GM18868 (cell line): ENCODE results near the gene RAP1GDS1.
"Not testable (repeated sequence)": the region's sequence is repeated elsewhere in the genome, so short reads cannot be mapped to it uniquely, and the experiment has no call there.

Experiments
- ATAC-seq: cut with Tn5 transposase; IDR thresholded peaks from one replicate; pipeline ENCODE4 v1.9.1; 2021; ENCODE audit warnings: mild to moderate bottlenecking, moderate library complexity; ENCODE audit not compliant: unreplicated experiment

Gene RAP1GDS1

DNA sequence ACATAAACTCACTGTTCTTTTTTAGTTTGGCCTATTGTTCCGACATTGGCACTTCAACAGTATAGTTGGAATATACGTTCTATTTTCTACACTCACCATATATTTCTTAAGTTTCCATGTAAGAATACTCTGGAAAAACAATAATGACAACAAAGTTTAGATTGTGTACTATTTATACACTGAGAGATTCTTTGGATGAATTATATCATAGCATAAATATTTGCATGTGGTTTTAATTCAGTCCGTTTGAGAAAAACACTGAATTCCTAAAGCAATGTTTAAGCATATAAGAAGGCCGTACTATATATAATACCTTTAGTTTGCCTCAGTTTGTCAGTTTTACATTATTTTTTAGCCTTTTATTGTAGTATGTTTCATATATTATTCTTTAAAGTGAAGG lies 82.4 kb downstream of the RAP1GDS1 start:
- no peak for ATAC-seq

GRCh38 chr4:98345838-98346237 lies 84.7 kb downstream of the RAP1GDS1 start:
- ATAC-seq: no peak

DNA sequence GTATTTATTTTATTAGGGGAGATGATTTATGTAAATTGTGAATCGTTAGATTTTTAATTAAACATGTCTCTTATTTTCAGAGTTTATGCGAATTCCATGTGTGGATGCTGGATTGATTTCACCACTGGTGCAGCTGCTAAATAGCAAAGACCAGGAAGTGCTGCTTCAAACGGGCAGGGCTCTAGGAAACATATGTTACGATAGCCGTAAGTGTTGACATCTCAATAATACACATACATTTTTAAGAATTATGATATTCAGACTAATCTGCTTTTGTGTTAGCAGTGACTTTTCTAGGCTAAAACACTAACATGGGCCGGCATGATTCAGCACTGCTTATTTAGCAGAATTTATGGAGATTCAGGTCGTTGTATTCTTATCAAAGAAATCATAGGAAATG lies 91.2 kb downstream of the RAP1GDS1 start:
- no peak for ATAC-seq

GRCh38 chr4:98352940-98353339 lies 91.8 kb downstream of the RAP1GDS1 start:
- peak; percentile 70 for ATAC-seq

GRCh38 chr4:98358630-98359248 lies 97.6 kb downstream of the RAP1GDS1 start:
- ATAC-seq: no peak

DNA sequence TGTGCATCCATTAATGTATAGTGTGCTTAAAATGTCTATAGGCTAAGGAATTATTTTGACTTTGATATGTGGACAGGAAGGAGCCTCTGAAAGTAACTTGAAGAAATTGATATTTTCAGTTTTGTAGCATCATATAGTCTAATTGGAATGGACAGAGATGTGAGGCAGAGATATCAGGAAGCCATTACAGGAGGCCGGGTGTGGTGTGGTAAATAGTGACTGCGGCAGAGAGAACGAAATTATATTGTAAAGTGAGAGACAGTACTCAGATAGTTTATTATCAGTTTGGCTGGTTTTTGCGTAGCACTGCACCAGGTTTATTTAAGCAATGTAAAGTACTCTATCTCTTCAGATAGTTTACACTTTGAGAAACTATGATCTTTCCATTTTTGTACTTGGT lies 98.5 kb downstream of the RAP1GDS1 start:
- no peak for ATAC-seq

GRCh38 chr4:98363431-98363830 lies 102.2 kb downstream of the RAP1GDS1 start:
- no peak for ATAC-seq

DNA sequence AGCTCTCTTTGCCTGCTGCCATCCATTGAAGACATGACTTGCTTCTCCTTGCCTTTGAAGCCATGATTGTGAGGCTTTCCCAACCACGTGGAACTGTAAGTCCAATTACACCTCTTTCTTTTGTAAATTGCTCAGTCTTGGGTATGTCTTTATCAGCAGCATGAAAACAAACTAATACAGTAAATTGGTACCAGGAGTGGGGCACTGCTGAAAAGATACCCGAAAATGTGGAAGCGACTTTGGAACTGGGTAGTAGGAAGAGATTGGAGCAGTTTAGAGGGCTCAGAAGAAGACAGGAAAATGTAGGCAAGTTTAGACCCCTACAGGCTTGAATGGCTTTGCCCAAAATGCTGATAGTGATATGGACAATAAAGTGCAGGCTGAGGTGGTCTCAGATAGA lies 105.1 kb downstream of the RAP1GDS1 start:
- ATAC-seq: not testable (repeated sequence)

- not testable (repeated sequence) for ATAC-seq
Observed at GRCh38 chr4:98368000-98368399, 106.8 kb downstream of the RAP1GDS1 start.

DNA sequence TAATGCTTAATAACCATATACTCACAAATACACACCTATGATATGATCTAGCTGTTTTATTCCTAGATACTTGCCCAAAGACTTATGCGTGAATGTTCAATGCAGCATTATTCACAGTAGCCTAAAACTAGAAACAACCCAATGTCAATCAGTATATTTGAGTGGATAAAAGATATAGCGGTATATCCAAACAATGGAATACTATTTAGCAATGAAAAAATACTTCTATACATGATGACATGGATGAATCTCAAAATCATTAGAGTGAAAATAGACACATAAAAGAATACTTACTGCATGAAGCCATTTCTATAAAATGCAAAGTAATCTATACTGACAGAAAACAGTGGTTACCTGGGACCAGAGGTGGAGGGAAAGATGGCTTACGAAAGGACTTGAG lies 108.1 kb downstream of the RAP1GDS1 start:
- ATAC-seq: no peak

- ATAC-seq: no peak
Observed at GRCh38 chr4:98374643-98375042, 113.5 kb downstream of the RAP1GDS1 start.

DNA sequence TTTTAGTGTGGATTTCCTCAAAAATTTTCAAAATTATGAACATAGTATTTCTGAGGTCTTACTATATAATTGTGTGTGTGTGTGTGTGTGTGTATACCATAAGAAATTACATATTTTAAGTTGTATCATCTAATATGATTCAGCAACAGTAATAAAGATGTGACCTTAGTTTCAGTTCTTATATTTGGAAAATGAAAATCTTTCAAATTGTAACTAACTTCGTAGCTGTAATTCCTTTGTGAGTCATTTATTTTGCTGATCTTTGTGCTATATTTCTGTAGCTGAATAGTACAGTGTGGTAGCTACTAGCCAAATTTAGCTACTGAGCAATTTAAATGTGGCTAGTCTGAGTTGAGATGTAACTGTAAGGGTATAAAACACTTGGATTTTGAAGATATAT lies 116.4 kb downstream of the RAP1GDS1 start:
- no peak for ATAC-seq

DNA sequence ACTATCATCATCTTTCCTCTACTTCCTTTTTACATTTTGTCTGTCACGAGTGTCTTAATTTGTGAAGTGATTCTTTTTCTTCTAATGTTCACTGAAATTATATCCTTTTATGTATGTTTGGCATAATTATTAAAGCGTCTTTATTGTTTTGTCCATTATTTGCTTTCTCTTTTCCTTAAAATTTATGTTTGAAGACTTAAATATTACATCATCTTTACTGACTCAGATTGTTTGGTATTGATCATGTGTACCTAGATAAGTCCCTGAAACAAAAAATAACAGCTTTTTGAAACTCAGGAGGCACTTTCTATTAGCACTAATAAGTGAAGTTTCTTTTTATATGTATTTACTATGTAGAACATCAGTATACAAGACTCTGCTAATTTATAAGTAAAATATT lies 120.1 kb downstream of the RAP1GDS1 start:
- ATAC-seq: no peak

DNA sequence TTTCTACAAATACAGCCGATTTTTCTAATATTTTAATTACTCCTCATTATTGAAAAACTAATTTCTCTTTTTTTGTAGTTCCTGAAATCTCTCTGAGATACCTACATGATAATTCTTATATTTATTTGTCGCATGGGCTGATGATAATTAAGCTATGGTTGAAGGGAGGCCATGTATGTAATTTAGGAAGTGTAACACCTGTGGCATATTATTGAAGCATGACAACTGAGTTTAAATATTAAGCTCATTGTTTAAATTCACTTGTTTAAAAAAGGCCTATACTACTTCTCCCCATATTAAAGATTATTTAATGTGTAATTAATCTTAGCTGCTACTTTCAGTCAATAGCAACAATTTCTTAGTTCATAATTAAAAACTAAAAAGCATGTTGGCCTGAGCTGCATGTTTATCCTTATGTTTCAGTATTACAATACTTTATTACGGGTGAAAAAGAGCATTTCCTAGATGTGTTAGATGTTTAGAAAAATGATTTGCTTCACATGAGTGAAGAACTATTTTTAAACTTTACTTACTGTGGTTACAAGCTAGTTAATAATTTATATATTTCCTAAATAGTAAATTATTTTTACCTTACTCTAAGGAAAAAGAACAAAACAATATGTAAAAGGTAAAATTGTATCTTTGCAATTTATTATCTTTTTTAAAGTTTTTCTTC lies 122.4 kb downstream of the RAP1GDS1 start:
- ATAC-seq: no peak

DNA sequence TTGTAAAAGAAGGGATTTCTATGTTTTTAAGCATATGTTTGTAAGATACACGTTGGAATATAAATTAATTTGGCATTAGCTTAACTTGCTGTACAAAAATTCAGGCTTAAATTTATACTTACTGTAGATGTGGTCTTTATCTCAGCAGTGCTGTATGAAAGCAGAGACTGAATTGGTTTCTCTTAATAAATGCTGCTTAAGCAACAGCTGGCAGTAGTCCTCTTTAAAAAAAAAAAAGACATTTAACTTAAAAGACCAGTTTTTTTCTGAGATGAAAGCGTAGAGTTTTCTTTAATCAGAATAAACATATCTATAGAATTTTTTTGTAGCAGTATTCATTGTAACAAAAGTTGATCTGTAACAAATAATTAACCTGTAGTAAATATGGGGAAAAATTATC lies 124.6 kb downstream of the RAP1GDS1 start:
- ATAC-seq: no peak

- no peak for ATAC-seq
Observed at GRCh38 chr4:98387345-98388026, 126.3 kb downstream of the RAP1GDS1 start.

- ATAC-seq: no peak
Observed at GRCh38 chr4:98394134-98394533, 132.9 kb downstream of the RAP1GDS1 start.

DNA sequence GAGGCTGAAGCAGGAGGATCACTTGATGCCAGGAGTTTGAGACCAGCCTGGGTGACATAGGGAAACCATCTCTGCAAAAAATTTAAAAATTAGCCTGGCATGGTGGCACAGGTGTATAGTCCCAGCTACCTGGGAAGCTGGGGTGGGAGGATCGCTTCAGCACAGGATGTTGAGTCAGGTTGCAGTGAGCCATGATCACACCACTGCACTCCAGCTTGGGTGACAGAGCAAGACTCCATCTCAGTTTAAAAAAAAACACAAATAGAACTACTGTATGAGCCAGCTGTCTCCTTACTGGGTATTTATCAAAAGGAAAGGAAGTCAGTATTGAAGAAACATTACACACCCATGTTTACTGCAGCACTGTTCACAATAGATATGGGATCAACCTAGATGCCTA lies 138.7 kb downstream of the RAP1GDS1 start:
- ATAC-seq: no peak

DNA sequence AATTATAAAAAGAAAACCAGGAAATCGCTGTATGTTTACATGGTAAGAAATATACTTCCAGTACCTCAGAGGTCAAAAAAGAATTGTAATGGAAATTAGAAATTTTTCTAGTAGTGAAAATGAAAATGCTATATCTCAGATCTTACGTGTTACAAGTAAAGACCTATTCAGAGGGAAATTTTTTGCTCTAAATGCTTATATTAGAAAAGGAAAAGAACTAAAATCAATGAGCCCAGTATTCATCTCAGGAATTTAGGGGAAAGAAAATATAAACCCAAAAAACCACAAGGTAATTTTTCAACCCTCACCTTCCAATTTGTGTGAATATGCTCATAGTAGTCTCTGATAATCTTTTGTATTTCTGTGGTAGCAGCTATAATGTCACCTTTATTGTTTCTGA lies 145.6 kb downstream of the RAP1GDS1 start:
- peak; percentile 86 for ATAC-seq

GRCh38 chr4:98411731-98412130 lies 150.5 kb downstream of the RAP1GDS1 start:
- ATAC-seq: no peak

DNA sequence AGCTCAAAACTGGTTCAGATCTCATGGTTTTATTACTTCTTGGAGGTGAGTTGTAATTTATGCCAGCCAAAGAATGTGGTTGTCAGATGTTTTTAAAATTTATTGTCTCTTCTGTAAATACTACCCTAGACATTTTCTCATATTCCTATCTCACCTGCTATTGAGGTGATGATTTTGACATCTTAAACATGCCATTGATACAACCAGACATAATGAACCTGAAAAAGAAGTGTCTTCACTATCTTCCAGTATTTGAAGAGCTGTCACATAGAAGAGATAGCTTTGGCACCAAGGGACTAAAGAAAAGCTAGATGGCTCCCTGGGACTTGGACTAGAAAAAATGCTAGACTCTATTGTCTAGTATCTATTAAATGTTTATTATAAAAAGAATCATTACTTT lies 155.7 kb downstream of the RAP1GDS1 start:
- ATAC-seq: no peak

DNA sequence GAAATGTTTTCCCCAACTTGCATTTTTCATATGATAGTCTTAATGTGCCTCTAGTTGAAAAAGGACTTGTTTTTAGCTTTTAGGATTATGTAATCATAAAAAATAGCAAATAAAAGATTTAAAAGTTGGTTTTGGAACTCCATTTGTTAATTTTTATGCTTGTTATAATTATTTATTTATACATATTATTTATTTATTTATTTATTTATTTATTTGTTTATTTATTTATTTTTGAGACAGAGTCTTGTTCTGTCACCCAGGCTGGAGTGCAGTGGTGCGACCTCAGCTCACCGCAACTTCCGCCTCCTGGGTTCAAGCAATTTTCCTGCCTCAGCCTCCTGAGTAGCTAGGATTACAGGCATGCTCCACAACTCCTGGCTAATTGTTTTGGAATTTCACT lies 159.0 kb downstream of the RAP1GDS1 start:
- ATAC-seq: not testable (repeated sequence)
